Epithelial cell of umbilical artery (primary cell): Measurements from ENCODE around the gene ACTA1. TPM values are rescaled to one million over a fixed set of nuclear protein-coding genes. Genes with fewer than 3 reads are reported as not detected.

Experiments
- total RNA-seq: library from RNA; depleted of rRNA; stranded (reverse); fragments of >200 nt; gene quantifications from 2 replicates; pipeline ENCODE4 v1.2.3, GENCODE V29; 2014

ACTA1 gene
- not detected in 2 replicates for total RNA-seq

DNA sequence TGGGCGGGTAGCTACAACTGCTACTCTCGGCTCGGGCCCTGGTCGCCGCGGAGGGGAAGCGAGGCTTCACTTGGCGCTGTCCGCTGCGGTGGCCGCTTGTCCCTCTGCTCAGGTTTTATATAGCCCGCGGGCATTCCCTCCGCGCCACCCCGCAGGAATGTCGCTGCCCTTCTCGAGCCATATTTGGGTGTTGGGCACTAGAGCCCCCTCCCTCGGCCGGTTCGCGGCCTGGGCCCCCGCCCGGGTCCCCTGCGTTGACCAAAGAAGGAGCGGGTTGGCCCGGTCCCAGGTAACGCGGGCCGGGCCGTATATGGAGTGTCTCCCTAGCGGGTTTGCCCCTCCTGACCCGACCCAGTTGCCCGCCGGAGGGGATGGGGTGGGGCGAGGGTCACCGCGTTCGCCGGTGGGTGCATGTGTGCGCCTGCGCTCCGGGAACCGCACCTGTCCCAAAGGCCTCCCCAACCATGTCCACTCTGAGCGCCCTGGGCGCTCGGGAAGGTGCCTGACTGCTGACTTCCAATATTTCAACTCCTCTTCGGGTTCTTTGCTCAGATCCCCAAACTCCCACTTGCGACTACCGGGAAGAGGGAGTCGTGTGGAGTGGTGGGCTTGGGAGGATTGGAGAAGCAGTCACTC lies at the start of gene ACTA1:
Gene ACTA1, minus strand, starts transcription at position 90 of the 636 bp plus-strand sequence. CDS start 979 bp downstream, outside the sequence.

Other genes with a start within 250 kb of the ACTA1 start
- 19.1 and 23.7 TPM in 2 replicates for gene RAB4A, start 163.0 kb downstream of the ACTA1 start, total RNA-seq
- gene CCSAP, start 91.0 kb downstream of the ACTA1 start, total RNA-seq = 6.8 and 10.3 TPM in 2 replicates
- gene NUP133, start 74.2 kb upstream of the ACTA1 start, total RNA-seq = 35.0 and 35.4 TPM in 2 replicates
- 20.4 and 20.8 TPM in 2 replicates for gene ABCB10, start 124.6 kb upstream of the ACTA1 start, total RNA-seq
- 20.8 and 21.1 TPM in 2 replicates for gene TAF5L, start 192.0 kb upstream of the ACTA1 start, total RNA-seq
- 14.0 and 15.5 TPM in 2 replicates for gene URB2, start 192.2 kb upstream of the ACTA1 start, total RNA-seq